HG03060 (cell line): ENCODE results near the gene FBXL16.
"Not testable (repeated sequence)": the region's sequence is repeated elsewhere in the genome, so short reads cannot be mapped to it uniquely, and the experiment has no call there.

Source experiments
- ATAC-seq: cut with Tn5 transposase; IDR thresholded peaks from one replicate; pipeline ENCODE4 v1.9.1; 2021; ENCODE audit warnings: low read depth, moderate number of reproducible peaks; ENCODE audit not compliant: unreplicated experiment

The FBXL16 gene

GRCh38 chr16:705431-706188 is at the start of gene FBXL16:
TSS of gene FBXL16 (minus strand) at chr16:705801. CDS start at chr16:697405, 8,396 bp downstream.
- no peak for ATAC-seq

GRCh38 chr16:754656-755055 is 49.1 kb upstream of the FBXL16 start:
- no peak for ATAC-seq

GRCh38 chr16:754121-754607 is 48.6 kb upstream of the FBXL16 start:
- not testable (repeated sequence) for ATAC-seq

- no peak for ATAC-seq
Measured at GRCh38 chr16:752007-752312, 46.4 kb upstream of the FBXL16 start.

GRCh38 chr16:751152-752006 is 45.8 kb upstream of the FBXL16 start:
- no peak for ATAC-seq

GRCh38 chr16:750485-750884 is 44.9 kb upstream of the FBXL16 start:
- ATAC-seq, result no peak

- no peak for ATAC-seq
Measured at GRCh38 chr16:749010-749409, 43.4 kb upstream of the FBXL16 start.

- ATAC-seq, result no peak
Measured at GRCh38 chr16:747978-748746, 42.6 kb upstream of the FBXL16 start.

- ATAC-seq, result no peak
Measured at GRCh38 chr16:746637-747036, 41.0 kb upstream of the FBXL16 start.

- ATAC-seq, result no peak
Measured at GRCh38 chr16:745739-746138, 40.1 kb upstream of the FBXL16 start.

GRCh38 chr16:743794-744500 is 38.3 kb upstream of the FBXL16 start:
- ATAC-seq, result no peak

GRCh38 chr16:742894-743293 is 37.3 kb upstream of the FBXL16 start:
- ATAC-seq, result not testable (repeated sequence)

- no peak for ATAC-seq
Measured at GRCh38 chr16:741986-742629, 36.5 kb upstream of the FBXL16 start.

- ATAC-seq, result peak; percentile 32
Measured at GRCh38 chr16:740764-741505, 35.3 kb upstream of the FBXL16 start, which contains the start of gene CIAO3. TSS of gene CIAO3 (minus strand) at chr16:740997. CDS start at chr16:740985, 12 bp downstream.

- ATAC-seq, result no peak
Measured at GRCh38 chr16:740459-740763, 34.8 kb upstream of the FBXL16 start.

- no peak for ATAC-seq
Measured at GRCh38 chr16:739560-740458, 34.2 kb upstream of the FBXL16 start.

- ATAC-seq, result no peak
Measured at GRCh38 chr16:736936-737481, 31.4 kb upstream of the FBXL16 start.

- ATAC-seq, result no peak
Measured at GRCh38 chr16:735982-736453, 30.4 kb upstream of the FBXL16 start.
